ENCODE data around the gene PRDM2. TPM values are rescaled to one million over a fixed set of nuclear protein-coding genes. Genes with fewer than 3 reads are reported as not detected.

PRDM2 gene
- total and polyA plus RNA-seq, 10 donors: 12.0 to 75.7 (median 57.4) TPM

DNA sequence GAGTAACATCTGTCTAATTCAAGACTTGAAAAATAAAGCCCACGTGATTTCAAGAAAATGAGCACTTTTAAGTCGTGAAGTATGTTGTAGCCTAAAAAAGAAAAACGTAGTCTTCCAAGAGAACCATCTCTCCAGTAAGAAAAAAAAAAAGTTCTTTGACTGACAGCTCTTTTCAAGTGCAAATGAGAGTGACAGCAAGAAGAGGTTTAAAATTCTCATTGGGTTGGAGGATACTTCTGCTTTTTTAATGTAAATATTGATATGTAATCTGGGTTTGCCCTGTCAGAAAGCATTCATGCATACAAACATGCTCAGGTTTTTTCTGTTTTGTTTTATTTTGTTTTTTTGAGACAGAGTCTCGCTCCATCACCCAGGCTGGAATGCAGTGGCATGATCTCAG is 32.3 kb upstream of the PRDM2 start:
- intact Hi-C loops (cut with DNase I; ENCODE audit: low total_unique reads): no loop called here
- Histone ChIP-seq H3K27me3 (replicated peaks in 1 of 7) (peaks cover 0 to 26% (median 0%) of the 10 kb centered on the region in 7 donors), H3K4me3 (no peak overlapping the region), H3K27ac (peak overlapping the region in 7 of 8 donors; percentile 1 to 69 (median 55)), H3K4me1 (peaks cover 0 to 39% (median 12%) of the 10 kb centered on the region in 6 donors), H3K36me3 (no peaks in the 10 kb centered on the region), H3K9me3 (no peaks in the 10 kb centered on the region)
- 49 to 73% (median 65%) methylated on average over 4 of the region's 4 CpGs for WGBS, 5 donors
- TF ChIP-seq POLR2A (IDR thresholded peaks at IDR 0.05) (no peak), POLR2AphosphoS5 (IDR thresholded peaks at IDR 0.05) (no peak)
- TF ChIP-seq, protein P1, sequence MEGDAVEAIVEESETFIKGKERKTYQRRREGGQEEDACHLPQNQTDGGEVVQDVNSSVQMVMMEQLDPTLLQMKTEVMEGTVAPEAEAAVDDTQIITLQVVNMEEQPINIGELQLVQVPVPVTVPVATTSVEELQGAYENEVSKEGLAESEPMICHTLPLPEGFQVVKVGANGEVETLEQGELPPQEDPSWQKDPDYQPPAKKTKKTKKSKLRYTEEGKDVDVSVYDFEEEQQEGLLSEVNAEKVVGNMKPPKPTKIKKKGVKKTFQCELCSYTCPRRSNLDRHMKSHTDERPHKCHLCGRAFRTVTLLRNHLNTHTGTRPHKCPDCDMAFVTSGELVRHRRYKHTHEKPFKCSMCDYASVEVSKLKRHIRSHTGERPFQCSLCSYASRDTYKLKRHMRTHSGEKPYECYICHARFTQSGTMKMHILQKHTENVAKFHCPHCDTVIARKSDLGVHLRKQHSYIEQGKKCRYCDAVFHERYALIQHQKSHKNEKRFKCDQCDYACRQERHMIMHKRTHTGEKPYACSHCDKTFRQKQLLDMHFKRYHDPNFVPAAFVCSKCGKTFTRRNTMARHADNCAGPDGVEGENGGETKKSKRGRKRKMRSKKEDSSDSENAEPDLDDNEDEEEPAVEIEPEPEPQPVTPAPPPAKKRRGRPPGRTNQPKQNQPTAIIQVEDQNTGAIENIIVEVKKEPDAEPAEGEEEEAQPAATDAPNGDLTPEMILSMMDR (IDR thresholded peaks at IDR 0.05 in 8 of 11, conservative IDR thresholded peaks at IDR 0.05 in 3 of 11): no peak
- DNase-seq: no peak

DNA sequence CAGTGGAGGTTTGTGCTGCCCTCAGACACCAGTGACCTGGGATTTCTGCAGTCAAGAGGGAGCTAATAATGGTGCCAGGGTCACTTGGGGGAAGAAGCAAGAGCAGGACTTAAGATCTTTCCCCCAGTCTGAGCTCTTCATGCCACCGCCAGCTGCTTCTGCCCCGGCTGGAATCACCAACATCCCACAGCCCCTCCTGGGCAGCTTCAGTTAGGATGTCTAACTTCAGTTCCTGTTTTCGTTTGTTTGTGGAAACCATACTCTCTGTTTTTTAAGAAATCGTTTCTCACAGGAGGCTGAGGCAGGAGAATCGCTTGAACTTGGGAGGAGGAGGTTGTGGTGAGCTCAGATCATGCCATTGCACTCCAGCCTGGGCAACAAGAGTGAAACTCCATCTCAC is 25.6 kb upstream of the PRDM2 start:
- intact Hi-C loops (cut with DNase I; ENCODE audit: low total_unique reads): no loop called here
- TF ChIP-seq, protein P1 (IDR thresholded peaks at IDR 0.05 in 8 of 11, conservative IDR thresholded peaks at IDR 0.05 in 3 of 11): no peak
- TF ChIP-seq POLR2A (IDR thresholded peaks at IDR 0.05) (no peak), POLR2AphosphoS5 (IDR thresholded peaks at IDR 0.05) (no peak)
- no peak for DNase-seq
- H3K36me3 ChIP-seq: no peaks in the 10 kb centered on the region
- 21 to 38% (median 25%) methylated on average over 5 of the region's 5 CpGs for WGBS, 5 donors
- peaks cover 0 to 19% (median 0%) of the 10 kb centered on the region in 7 donors for H3K27me3 ChIP-seq (replicated peaks in 1 of 7)
- H3K4me3 ChIP-seq: no peak overlapping the region
- no peak overlapping the region for H3K27ac ChIP-seq
- no peaks in the 10 kb centered on the region for H3K9me3 ChIP-seq
- peaks cover 0 to 10% (median 0%) of the 10 kb centered on the region in 6 donors for H3K4me1 ChIP-seq

DNA sequence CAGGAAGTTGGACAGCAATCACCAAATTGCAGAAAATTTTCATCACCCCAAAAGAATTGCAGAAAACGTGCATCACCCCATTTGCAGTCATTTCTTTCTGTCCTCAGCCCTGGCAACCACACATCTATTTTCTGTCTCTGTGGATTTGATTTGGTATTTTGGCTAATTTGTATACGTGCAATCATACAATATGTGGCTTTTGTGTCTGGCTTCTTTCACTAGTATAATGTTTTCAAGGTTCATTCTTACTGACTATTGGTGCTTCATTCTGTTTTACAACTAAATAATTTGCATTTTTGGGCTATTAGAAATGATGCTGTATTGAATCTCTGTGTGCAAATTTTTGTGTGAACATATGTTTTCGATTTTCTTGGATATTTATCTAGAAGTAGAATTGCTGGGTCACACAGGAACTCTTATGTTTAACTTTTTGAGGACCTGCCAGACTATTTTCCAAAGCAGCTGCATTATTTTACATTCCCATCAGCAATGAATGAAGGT is 24.8 kb upstream of the PRDM2 start:
- 53 to 74% (median 58%) methylated on average over 3 of the region's 3 CpGs for WGBS, 5 donors
- H3K27me3 ChIP-seq (replicated peaks in 1 of 7): peaks cover 0 to 27% (median 0%) of the 10 kb centered on the region in 7 donors

DNA sequence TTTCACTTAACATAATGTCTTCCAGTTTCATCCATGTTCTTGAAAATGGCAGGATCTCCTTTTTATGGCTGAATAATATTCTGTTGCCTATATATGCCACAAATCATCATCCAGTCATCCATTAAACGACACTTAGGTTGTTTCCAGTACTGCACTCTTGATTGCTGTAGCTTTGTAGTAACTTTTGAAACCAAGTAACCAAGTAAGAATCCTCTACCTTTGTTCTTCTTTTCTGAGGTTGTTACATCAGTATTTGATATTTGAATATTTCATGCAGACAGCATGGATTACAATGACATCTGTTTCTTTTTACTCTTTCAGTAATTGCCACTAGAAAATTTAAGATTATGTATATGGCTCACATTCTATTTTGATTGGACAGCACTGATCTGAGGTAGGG is 22.1 kb upstream of the PRDM2 start:
- no peak overlapping the region for H3K27ac ChIP-seq
- peaks cover 0 to 42% (median 0%) of the 10 kb centered on the region in 7 donors for H3K27me3 ChIP-seq (replicated peaks in 1 of 7)
- H3K36me3 ChIP-seq: no peaks in the 10 kb centered on the region
- peaks cover 0 to 10% (median 0%) of the 10 kb centered on the region in 6 donors for H3K4me1 ChIP-seq
- DNase-seq: no peak
- H3K9me3 ChIP-seq: no peaks in the 10 kb centered on the region
- H3K4me3 ChIP-seq: no peak overlapping the region
- TF ChIP-seq, protein P1 (IDR thresholded peaks at IDR 0.05 in 8 of 11, conservative IDR thresholded peaks at IDR 0.05 in 3 of 11): no peak
- TF ChIP-seq POLR2AphosphoS5 (IDR thresholded peaks at IDR 0.05): no peak
- no peak for TF ChIP-seq POLR2A (IDR thresholded peaks at IDR 0.05)
- intact Hi-C loops (cut with DNase I; ENCODE audit: low total_unique reads): no loop called here
- 59 to 88% (median 78%) methylated on average over 1 of the region's 1 CpG for WGBS, 5 donors

More for the DNA sequence above, 24.8 kb upstream of the PRDM2 start:
- no peak overlapping the region for H3K4me3 ChIP-seq
- intact Hi-C loops (cut with DNase I; ENCODE audit: low total_unique reads): no loop called here
- DNase-seq: no peak
- H3K36me3 ChIP-seq: no peaks in the 10 kb centered on the region
- H3K9me3 ChIP-seq: no peaks in the 10 kb centered on the region
- H3K4me1 ChIP-seq: peaks cover 0 to 10% (median 0%) of the 10 kb centered on the region in 6 donors
- no peak overlapping the region for H3K27ac ChIP-seq
- no peak for TF ChIP-seq POLR2A (IDR thresholded peaks at IDR 0.05)
- TF ChIP-seq POLR2AphosphoS5 (IDR thresholded peaks at IDR 0.05): no peak
- TF ChIP-seq, protein P1 (IDR thresholded peaks at IDR 0.05 in 8 of 11, conservative IDR thresholded peaks at IDR 0.05 in 3 of 11): no peak

Measured in spleen (tissue), 11 donors.